HG03108 (cell line): Measurements from ENCODE around the gene DIS3.
"Not testable (repeated sequence)": the region's sequence is repeated elsewhere in the genome, so short reads cannot be mapped to it uniquely, and the experiment has no call there.

ENCODE experiments used
- ATAC-seq: cut with Tn5 transposase; IDR thresholded peaks from one replicate; pipeline ENCODE4 v1.9.1; 2021; ENCODE audit warnings: moderate library complexity; ENCODE audit not compliant: unreplicated experiment

DIS3 gene

GRCh38 chr13:72781451-72782439 lies at the start of gene DIS3, which contains the start of gene PIBF1:
DIS3 (minus strand) TSS chr13:72781900; CDS start chr13:72781832, 68 bp downstream.
PIBF1 (plus strand) TSS chr13:72782133; CDS start chr13:72783470, 1,337 bp downstream.
- peak; percentile 98 for ATAC-seq

GRCh38 chr13:72823724-72824123 lies 42.0 kb upstream of the DIS3 start:
- no peak for ATAC-seq

GRCh38 chr13:72823081-72823480 lies 41.4 kb upstream of the DIS3 start:
- ATAC-seq: no peak

GRCh38 chr13:72820898-72821279 lies 39.2 kb upstream of the DIS3 start:
- ATAC-seq: no peak

GRCh38 chr13:72820156-72820897 lies 38.6 kb upstream of the DIS3 start:
- no peak for ATAC-seq

- ATAC-seq: no peak
Measured at GRCh38 chr13:72808917-72809500, 27.3 kb upstream of the DIS3 start.

GRCh38 chr13:72806514-72806913 lies 24.8 kb upstream of the DIS3 start:
- ATAC-seq: not testable (repeated sequence)

- no peak for ATAC-seq
Measured at GRCh38 chr13:72805676-72806346, 24.1 kb upstream of the DIS3 start.

- ATAC-seq: no peak
Measured at GRCh38 chr13:72804301-72804700, 22.6 kb upstream of the DIS3 start.

- no peak for ATAC-seq
Measured at GRCh38 chr13:72798817-72799216, 17.1 kb upstream of the DIS3 start.

- no peak for ATAC-seq
Measured at GRCh38 chr13:72792640-72793039, 10.9 kb upstream of the DIS3 start.

- ATAC-seq: no peak
Measured at GRCh38 chr13:72788831-72789230, 7.1 kb upstream of the DIS3 start.

GRCh38 chr13:72784679-72785078 lies 3.0 kb upstream of the DIS3 start:
- not testable (repeated sequence) for ATAC-seq

GRCh38 chr13:72782717-72783116 lies 1.0 kb upstream of the DIS3 start:
- ATAC-seq: no peak

GRCh38 chr13:72774019-72774418 lies 7.7 kb downstream of the DIS3 start:
- no peak for ATAC-seq

- ATAC-seq: no peak
Measured at GRCh38 chr13:72763411-72763810, 18.3 kb downstream of the DIS3 start.

- no peak for ATAC-seq
Measured at GRCh38 chr13:72760189-72760588, 21.5 kb downstream of the DIS3 start.

GRCh38 chr13:72757792-72758535 lies 23.7 kb downstream of the DIS3 start:
- no peak for ATAC-seq

- no peak for ATAC-seq
Measured at GRCh38 chr13:72754111-72754510, 27.6 kb downstream of the DIS3 start.

GRCh38 chr13:72751220-72751619 lies 30.5 kb downstream of the DIS3 start:
- no peak for ATAC-seq
